Activated T-helper 1 cell treated with Interleukin-2 at 50 U/mL for 16 hours (primary cell): ENCODE measurements around the gene DRAP1.

Experiments used
- DNase-seq: peaks from one replicate; pipeline ENCODE4 v3.0.0-alpha.2; 2020; ENCODE audit warnings: low read depth

The DRAP1 gene, protein sequence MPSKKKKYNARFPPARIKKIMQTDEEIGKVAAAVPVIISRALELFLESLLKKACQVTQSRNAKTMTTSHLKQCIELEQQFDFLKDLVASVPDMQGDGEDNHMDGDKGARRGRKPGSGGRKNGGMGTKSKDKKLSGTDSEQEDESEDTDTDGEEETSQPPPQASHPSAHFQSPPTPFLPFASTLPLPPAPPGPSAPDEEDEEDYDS

DNA sequence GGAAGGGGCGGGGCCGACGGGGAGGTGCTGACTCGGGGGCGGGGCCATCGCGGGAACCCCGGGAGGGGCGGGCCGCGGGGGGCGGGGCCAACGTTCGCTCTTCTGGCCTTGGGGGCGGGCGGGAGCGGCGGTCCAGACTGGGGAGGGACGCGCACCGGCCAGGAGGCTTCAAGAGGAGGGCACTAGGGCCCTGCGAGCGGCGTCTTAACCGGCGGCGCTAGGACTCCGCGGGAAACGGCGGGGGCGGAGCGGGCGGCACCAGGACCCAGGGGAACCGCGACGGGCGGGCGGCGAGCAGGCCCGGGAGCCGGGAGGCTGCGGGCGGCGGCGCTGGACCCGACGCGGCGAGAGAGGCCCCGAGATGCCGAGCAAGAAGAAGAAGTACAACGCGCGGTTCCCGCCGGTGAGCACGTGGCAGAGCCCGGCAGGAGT, at the start of gene DRAP1:
TSS of gene DRAP1 (plus strand) at position 286 of the 432 bp plus-strand sequence. CDS start at position 362, 76 bp downstream.
- peak; percentile 100 for DNase-seq

DNA sequence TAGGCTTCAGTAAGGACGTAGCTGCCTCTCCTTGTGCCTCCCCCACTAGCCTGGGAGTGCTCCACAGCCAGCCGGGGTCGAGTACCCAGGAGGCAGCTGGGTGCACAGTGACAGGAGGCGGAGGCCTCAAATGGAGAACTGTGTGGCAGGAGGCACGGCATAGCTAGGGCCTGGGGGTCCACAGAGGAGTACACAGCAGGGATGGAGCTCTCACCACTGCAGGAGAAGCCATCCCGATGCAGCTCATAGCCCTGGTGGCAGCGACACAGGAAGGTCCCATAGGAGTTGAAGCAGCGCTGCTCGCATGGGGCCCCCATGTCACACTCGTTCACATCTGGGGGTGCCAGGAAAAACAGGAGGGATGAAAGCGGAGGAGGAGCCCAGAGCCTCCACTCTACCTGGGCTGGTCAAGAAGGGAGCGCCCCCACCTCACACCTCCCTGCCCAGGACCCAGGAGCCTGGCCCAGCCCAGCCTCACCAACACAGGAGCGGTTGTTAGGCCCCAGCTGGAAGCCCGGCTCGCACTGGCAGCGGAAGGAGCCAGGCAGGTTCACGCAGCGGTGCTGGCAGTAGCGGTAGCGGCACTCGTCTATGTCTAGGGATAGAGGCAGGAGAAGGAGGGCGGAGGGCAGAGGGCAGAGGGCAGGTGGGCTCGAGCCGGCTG, 49.5 kb upstream of the DRAP1 start:
- no peak for DNase-seq

DNA sequence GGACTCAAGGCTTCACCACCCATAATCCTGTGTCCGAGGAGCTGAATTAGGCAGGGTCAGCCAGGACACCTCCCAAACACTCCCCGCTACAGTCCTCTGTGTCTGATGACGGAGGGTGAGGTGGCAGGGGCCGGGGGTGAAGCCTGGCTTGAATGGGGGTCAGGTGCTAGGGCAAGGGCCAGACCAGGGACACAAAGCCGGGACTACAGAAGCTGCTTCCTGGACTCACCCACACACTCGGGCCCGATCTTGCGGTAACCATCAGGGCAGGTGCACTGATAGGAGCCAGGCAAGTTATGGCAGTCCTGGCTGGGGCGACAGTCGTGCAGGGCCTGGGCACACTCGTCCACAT, 48.9 kb upstream of the DRAP1 start:
- no peak for DNase-seq

DNA sequence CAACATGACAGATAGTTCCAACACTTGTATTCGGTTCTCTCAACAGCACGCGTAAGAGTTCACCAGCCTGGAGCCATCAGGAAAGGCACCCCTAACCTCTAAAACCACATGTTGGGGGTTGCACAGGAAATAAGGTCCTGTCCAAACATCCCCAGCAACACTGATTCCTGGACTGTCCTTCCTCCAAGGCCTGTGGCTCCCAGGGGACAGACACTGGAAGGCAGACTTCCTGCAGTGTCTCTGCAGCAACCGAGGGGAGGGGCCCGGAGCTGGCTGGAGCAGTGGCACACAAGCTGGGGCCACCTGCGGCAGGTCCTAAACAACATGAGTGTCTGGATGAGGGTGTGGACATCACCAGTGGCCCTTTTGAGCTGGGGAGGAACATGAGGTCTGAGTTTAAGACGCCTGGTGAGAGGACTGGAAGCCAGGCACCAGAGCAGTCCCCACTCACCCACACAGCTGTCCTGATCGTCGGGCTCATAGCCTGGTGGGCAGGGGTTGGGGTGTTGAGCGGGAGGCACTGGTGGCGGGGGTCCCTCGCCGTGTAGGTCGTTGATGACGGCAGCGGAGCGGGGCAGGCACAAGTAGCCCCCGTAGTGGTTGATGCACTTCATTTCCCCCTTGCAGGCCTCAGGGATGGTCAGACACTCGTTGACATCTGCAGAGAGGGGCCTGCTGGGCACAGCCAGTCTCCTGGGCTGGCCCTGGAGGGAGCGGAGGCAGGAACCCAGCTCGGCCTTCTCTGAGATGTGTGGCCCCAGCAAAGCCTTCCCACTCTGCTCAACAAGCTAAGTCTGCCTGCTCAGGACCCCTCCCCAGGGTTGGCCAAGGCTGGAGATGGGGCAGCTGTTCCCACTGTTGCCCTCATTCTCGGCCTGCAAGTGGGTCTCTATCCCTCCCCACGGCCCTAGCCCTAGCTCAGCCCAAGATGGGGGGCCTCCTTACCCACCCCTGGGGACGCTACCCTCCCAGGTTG, 48.2 kb upstream of the DRAP1 start:
- DNase-seq = no peak

DNA sequence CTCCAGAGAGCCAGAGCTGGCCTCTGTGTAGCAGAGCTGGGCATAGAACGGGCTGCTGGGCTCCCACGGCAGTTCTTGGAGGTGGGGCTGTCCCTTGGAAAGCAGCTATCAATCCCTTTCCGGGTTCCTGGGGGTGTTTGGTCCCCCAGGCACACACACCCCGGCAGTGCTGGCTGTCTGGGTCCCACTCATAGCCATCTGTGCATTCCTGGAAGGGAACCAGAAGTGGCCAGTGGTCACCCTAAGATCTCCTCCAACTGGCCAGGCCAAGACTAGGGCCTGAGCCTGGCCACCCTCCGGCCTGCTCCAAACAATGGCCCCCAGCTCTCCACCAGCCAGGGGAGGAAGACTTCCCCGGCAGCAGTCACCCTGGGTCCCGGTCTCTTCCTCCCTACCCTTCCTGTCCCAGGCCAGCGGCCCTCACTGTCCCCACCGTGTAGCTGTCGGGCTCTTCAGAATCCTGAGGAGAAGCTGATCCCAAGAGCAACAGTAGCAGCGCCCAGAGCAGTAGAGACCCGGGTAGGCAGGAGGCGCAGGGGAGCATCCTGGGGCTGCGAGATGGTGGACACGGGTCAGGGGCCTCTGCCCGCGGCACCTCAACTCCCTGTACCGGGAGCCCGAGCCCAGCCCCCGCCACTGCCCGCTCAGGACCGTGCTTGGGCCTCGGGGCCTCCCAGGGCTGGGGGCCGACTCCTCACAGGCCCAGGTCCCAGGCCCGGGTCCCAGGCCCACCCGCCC, 47.2 kb upstream of the DRAP1 start:
- no peak for DNase-seq

DNA sequence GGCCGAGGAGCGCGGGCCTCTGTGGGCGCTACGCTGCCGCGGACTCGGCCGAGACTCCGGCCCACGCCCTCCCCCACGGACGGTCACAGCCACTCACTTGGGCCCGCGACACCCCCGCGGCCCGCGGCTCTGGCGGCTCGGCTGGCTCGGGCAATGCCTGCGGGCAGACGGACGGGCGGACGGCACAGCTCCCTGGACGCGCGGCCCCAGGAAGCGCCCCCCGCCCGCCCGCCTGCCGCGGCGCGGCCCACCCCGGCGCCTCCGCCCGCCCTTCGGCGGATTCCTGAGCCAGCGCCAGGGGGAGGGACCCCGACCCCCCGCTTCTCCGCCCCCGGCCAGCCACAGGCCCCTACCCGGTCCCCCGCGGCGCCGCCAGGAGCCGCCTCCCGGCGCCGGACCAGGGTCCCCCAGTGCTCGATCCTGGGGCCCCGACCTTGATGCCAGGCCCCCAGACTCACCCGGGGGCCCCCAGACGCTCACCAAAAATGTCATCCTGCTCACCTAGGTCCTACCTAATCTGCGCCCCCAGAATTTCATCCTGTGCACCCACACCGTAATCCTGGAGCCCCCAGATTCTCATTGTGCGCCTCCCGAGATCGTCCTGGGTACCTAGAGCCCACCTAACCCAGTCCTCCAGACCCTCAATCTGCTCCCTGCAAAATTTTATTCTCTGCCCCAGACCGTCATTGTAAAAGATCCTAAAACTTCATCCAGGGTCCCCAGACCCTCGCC, 46.5 kb upstream of the DRAP1 start, which contains the start of gene EFEMP2:
TSS of gene EFEMP2 (minus strand) at position 215 of the 732 bp plus-strand sequence. CDS start 446 bp downstream, outside the sequence.
- DNase-seq = no peak

DNA sequence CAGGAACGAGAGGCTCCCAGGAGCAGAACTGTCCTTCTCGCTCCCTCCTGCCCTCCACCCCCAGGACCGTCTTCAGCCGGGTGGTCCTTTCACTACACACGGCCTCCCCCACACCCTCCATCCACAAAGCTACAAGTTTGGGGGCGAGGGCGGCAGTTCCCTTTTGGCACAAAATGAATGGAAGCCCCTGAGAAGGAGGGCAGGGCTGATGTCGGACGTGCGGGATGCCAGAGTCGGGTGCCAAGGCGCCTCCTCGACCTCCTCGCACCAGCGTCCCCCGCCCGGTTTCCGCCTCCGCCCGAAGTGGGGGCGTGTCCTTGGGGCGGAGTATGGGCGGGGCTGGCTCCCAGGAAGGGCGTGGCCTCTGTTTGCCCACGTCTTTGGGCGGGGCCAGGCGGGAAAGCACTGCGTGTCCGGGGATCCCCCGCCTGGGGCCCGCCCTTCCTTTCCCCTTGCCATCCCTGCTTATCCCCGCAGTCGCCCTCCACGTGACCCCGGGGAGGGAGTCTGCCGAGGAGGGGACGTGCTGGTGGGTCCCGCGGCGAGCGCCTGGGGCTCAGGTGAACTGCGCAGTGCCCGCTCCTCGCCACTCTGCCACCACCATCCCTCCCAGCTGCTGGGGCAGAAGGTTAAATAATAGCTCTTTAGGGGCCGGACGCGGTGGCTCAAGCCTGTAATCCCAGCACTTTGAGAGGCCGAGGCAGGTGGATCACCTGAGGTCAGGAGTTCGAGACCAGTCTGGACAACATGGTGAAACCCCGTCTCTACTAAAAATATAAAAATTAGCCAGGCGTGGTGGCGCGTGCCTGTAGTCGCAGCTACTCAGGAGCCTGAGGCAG, 45.7 kb upstream of the DRAP1 start:
- DNase-seq = peak; percentile 96

DNA sequence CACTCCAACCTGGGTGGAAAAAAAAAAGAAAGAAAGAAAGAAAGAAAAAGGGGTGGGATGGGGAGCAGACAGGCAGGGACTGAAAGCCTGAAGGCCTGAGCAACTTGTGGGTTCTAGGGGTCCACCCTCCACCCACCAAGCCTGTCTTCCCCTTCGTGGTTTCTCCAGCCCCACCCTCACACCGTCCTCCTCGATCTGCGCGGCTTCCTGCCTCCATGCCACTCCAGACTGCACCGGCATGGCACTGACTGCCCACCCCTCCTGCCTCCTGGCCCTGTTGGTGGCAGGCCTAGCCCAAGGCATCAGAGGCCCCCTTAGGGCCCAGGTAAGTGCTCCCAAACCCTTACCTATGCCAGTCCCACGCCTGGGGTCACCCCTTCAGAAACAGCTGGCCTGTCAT, 39.6 kb upstream of the DRAP1 start, which contains the start of gene CTSW:
TSS of gene CTSW (plus strand) at position 221 of the 400 bp plus-strand sequence. CDS start at position 239, 18 bp downstream.
- no peak for DNase-seq

DNA sequence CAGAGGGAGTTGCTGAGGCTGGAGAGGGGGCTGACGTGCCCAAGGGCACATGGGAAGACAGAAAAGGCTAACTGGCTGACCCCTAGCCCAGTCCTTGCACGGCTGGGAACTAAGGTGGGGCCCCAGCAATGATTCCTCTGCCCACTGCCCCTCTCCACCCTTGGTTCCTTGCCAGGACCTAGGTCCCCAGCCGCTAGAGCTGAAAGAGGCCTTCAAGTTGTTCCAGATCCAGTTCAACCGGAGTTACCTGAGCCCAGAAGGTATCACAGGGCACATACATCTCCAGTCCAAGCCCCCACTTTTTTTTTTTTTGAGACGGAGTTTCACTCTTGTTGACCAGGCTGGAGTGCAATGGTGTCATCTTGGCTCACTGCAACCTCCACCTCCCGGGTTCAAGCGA, 39.2 kb upstream of the DRAP1 start:
- no peak for DNase-seq

DNA sequence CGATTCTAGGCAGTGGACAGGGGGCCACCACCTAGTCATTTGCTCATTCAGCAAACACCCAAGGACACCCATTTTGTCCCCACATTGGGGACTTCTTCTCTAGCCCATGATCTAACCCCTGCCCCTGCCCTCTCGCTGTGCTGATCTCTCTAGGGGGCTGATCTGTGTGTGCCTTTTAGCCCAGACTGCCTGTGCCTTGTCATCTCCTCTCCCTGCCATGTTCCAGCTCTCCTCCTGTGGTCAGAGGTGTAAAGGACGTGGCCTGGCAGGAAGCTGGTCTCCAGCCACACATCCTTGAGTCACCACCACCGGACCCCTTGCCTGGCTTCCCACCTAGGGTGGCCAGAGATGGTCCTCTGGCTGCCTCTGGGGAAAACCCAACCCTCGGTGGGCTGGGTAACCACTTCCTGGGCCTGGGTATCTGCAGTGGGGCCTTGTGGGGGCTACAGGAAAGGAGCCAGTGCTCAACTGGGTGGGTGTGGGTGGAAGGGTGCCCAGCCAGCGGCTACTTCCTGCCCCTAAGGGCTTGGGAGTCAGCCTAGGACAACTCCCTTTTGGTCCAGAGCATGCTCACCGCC, 38.3 kb upstream of the DRAP1 start:
- DNase-seq = no peak

DNA sequence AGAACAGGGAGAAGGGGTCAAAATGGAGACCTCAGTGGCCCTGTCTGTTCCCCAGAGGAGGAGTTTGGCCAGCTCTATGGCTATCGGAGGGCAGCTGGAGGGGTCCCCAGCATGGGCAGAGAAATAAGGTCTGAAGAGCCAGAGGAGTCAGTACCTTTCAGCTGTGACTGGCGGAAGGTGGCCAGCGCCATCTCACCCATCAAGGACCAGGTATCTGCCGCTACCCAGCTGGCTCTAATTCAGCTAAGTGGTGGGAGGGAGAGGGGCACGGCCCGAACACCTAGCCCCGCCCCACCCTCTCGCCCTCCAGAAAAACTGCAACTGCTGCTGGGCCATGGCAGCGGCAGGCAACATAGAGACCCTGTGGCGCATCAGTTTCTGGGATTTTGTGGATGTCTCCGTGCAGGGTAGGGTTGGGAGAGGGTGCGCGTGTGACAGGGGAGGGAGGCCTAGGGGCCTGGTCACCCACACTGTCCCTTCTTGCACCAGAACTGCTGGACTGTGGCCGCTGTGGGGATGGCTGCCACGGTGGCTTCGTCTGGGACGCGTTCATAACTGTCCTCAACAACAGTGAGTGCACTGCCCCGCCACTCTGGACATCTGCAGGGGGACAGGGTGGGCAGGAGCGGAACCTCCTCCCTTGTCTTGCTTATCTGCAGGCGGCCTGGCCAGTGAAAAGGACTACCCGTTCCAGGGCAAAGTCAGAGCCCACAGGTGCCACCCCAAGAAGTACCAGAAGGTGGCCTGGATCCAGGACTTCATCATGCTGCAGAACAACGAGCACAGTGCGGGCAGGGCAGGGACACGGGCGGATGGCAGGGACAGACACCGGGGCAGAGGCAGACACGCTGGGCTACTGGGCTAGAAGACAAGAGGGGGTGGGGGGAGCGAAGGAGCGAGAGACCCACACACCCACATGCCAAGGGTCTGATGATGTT, 36.8 kb upstream of the DRAP1 start:
- DNase-seq = no peak

DNA sequence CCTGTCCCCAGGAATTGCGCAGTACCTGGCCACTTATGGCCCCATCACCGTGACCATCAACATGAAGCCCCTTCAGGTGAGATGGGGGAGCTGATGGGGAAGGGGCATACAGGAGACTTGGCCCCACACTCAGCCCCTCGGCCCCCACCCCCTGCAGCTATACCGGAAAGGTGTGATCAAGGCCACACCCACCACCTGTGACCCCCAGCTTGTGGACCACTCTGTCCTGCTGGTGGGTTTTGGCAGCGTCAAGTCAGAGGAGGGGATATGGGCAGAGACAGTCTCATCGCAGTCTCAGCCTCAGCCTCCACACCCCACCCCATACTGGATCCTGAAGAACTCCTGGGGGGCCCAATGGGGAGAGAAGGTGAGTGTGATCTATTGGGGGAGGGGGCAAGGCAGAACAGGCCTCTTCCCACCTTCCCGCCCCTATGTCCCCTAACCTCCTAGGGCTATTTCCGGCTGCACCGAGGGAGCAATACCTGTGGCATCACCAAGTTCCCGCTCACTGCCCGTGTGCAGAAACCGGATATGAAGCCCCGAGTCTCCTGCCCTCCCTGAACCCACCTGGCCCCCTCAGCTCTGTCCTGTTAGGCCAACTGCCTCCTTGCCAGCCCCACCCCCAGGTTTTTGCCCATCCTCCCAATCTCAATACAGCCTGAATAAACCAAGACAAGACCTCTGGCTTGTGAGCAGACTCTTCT, 36.0 kb upstream of the DRAP1 start:
- no peak for DNase-seq

DNA sequence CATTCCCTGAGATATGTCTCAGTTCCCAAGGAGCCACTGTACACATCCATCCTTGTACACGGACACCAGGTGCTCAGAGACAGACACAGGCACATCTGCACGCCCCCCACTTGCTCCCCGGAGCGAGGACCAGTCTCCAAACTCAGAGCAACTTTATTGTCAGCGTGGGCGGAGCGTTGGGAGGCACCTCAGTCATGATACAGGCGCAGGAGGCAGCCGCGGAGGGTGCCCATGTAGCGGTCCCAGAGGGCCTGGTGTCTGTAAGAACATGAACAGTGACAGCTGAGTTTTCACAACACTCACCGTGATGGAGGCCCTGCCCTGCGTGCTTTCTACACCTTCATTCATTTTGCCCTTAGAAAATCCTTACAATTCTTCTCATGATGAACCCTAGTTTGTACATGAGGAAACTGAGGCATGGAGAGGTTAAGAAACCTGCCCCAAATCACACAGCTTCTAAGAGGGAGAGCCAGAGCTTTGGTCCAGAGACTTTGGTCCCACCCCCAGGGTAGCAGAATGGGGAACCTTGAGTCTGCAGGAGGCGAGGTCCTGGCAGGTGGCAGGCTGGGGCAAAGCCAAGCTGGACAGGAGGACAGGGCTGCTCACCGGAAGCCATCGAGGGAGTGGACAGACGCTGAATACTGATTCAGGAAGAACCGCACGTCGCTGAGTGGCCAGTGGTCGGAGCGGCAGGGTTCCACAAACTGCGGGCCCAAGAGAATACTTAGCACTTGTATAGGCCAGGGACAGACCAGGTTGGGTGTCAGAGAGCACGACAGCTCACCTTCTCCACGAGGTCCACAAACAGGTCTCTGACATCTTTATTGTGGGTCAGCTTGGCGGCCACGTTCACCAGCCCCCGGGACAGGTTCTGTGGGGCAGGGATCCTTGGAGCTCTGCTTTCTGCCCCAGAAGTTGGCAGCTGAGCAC, 35.2 kb upstream of the DRAP1 start:
- no peak for DNase-seq

DNA sequence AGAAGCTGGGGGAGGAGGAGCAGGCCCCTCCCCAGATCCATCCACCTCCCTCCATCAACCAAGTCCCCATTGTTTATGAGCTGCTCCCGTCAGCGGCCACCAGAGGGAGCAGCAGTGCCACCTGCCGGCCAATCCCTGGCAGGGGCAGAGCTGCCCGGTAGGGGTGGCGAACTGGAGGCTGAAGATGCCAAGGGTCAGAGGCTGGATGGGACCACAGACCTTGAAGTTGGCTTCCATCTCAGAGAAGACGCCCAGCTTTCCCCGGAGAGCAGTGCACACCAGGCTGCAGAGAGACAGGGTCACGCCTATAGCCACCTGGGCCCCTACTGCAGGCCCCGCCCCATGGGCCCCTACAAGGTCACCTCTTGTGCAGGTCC, 34.5 kb upstream of the DRAP1 start:
- peak; percentile 72 for DNase-seq

DNA sequence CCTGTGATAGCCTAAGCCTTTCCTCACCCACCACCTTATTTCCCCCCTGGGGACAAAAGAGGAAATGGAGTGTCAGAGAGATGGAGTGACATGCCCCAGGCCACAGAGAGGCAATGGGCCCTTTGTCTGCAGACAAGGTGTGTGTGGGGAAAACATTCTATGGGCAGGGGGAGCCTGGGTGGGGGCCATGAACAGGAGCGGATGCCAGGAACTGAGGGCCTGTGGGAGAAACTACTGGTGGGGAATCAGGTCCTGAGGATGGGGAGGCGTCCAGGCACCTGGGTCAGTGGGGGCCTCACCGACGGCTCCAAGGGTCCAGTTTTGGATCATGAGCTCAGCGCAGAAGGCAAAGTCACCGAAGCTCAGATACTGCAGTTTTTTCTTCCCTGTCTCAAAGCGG, 34.0 kb upstream of the DRAP1 start:
- no peak for DNase-seq

DNA sequence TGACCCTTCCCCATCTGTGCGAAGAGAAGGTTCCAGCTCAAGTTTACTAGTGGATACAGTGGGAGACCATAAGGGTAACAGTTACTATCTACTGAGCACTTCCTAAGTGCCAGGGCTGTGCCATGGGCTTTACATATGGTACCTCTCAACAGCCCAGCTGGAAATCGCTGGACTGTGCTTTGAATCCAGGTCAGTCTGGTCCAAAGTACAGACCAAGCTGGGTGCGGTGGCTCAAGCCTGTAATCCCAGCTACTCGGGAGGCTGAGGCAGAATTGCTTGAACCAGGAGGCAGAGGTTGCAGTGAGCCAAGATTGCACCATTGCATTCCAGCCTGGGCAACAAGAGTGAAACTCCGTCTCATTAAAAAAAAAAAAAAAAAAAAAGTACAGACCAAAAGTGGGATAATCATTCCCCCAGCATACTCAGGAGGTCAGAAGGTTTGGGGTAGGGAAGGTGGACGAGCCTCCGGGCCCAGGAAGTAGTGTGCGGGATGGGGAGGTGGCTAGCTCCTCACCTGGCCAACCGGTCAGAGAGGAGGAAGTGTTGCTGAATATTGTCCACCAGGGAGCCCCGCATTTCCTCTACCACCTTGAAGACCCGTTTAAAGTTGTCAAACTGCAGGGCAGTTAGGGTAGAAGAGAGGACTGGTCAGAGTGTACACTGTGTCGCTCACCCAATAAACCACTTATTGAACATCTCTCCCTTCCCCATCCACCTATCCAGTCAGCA, 33.3 kb upstream of the DRAP1 start:
- no peak for DNase-seq
